Sigmoid colon (tissue), 7 donors: ENCODE data around the gene PRTN3. TPM values are rescaled to one million over a fixed set of nuclear protein-coding genes. Genes with fewer than 3 reads are reported as not detected.

Experiments used
- DNase-seq: peaks from one replicate; pipeline ENCODE4 v3.0.0-alpha.2; 2019
- H3K27ac ChIP-seq, 4 donors: fragments of 200-600 bp; sonication (generic); one replicate each; pipeline ENCODE4 v1.5.1; 2016 to 2019; ENCODE audit warnings: mild to moderate bottlenecking in 1 of 4
- H3K27me3 ChIP-seq, 3 donors: fragments of 200-600 bp; sonication (generic); one replicate each; pipeline ENCODE4 v1.5.1; 2019; ENCODE audit warnings: mild to moderate bottlenecking in 1 of 3
- H3K36me3 ChIP-seq, 4 donors: fragments of 200-600 bp; sonication (generic); one replicate each; pipeline ENCODE4 v1.5.1; 2016 to 2019
- H3K4me1 ChIP-seq, 4 donors: fragments of 200-600 bp; sonication (generic); one replicate each; pipeline ENCODE4 v1.5.1; 2017 to 2019
- H3K4me3 ChIP-seq, 4 donors: fragments of 200-600 bp; sonication (generic); one replicate each; pipeline ENCODE4 v1.5.1; 2017 to 2019; ENCODE audit warnings: mild to moderate bottlenecking in 2 of 4, moderate library complexity in 1 of 4
- H3K9me3 ChIP-seq, 4 donors: fragments of 200-600 bp in 3 of 4; sonication (generic) in 3 of 4; one replicate each; pipeline versions ENCODE4 v1.5.1 to v1.6.1; 2013 to 2019
- EP300 ChIP-seq, 4 donors: sonication (generic); formaldehyde crosslinking; IDR thresholded peaks; one replicate each; pipeline ENCODE4 v1.6.1; 2017; ENCODE audit warnings: antibody characterized with exemption in 4 of 4
- POLR2A ChIP-seq, 2 donors: fragments of 450-650 bp; IDR thresholded peaks; one replicate each; pipeline ENCODE4 v1.6.1; 2016; ENCODE audit warnings: antibody characterized with exemption in 2 of 2, mild to moderate bottlenecking in 2 of 2, moderate library complexity in 2 of 2
- POLR2AphosphoS5 ChIP-seq, 4 donors: sonication (generic); formaldehyde crosslinking; IDR thresholded peaks; one replicate each; pipeline ENCODE4 v1.6.1; 2017; ENCODE audit warnings: antibody characterized with exemption in 4 of 4
- WGBS, 2 donors: extraction: QIAGEN DNeasy Blood & Tissue Kit; methylation state at CpG; one replicate each; pipeline ENCODE4 v1.1.7; 2013; 5-methylcytosine and 5-hydroxymethylcytosine counted together
- intact Hi-C: fragments of 100-400 bp; cut with DNase I; formaldehyde crosslinking; loops from one replicate; pipeline ENCODE4 v1.15.1; 2023
- polyA plus RNA-seq, 3 donors: library from polyadenylated mRNA; stranded (reverse); fragments of 200-250 nt; gene quantifications; one replicate each; pipeline ENCODE4 v1.2.3, GENCODE V29; 2013
- total RNA-seq, 4 donors: library from RNA; depleted of rRNA; stranded (reverse); fragments of >200 nt; gene quantifications; one replicate each; pipeline ENCODE4 v1.1.0, GENCODE V29; 2016
- TF ChIP-seq, protein P1 (sequence below), 4 experiments: fragments of 450-650 bp in 3 of 4; fragments of 200-600 bp in 1 of 4; IDR thresholded peaks; one replicate each; pipeline ENCODE4 v1.5.1; 2016 to 2019; ENCODE audit warnings: antibody characterized with exemption in 4 of 4, mild to moderate bottlenecking in 3 of 4, moderate library complexity in 2 of 4
- donor health status: healthy with polysubstance abuse.
- donor health status: Bipolar disorder and iron deficiency.
- donor health status: healthy.

The PRTN3 gene
- total and polyA plus RNA-seq, 7 donors, result not detected

- Histone ChIP-seq H3K4me3 (no peak overlapping the region), H3K4me1 (peaks cover 0 to 27% (median 22%) of the 10 kb centered on the region in 4 donors), H3K9me3 (no peaks in the 10 kb centered on the region), H3K27me3 (peaks cover 25 to 69% (median 38%) of the 10 kb centered on the region in 3 donors), H3K27ac (no peak overlapping the region), H3K36me3 (no peaks in the 10 kb centered on the region)
- TF ChIP-seq POLR2A (IDR thresholded peaks at IDR 0.05), result no peak
- TF ChIP-seq, protein P1, sequence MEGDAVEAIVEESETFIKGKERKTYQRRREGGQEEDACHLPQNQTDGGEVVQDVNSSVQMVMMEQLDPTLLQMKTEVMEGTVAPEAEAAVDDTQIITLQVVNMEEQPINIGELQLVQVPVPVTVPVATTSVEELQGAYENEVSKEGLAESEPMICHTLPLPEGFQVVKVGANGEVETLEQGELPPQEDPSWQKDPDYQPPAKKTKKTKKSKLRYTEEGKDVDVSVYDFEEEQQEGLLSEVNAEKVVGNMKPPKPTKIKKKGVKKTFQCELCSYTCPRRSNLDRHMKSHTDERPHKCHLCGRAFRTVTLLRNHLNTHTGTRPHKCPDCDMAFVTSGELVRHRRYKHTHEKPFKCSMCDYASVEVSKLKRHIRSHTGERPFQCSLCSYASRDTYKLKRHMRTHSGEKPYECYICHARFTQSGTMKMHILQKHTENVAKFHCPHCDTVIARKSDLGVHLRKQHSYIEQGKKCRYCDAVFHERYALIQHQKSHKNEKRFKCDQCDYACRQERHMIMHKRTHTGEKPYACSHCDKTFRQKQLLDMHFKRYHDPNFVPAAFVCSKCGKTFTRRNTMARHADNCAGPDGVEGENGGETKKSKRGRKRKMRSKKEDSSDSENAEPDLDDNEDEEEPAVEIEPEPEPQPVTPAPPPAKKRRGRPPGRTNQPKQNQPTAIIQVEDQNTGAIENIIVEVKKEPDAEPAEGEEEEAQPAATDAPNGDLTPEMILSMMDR (IDR thresholded peaks at IDR 0.05), result no peak
- TF ChIP-seq POLR2AphosphoS5 (IDR thresholded peaks at IDR 0.05), result no peak
- no peak for TF ChIP-seq EP300 (IDR thresholded peaks at IDR 0.05)
- 70 to 74% methylated on average over 6 of the region's 6 CpGs for WGBS, 2 donors
- intact Hi-C loops, result loop anchor here (5.0 kb wide), 1 partner anchor 57 kb away; the partner anchor contains the start of gene PTBP1
- no peak for DNase-seq
Measured at GRCh38 chr19:854549-854948, 13.8 kb downstream of the PRTN3 start.

GRCh38 chr19:855142-855541 lies 14.3 kb downstream of the PRTN3 start:
- Histone ChIP-seq H3K9me3 (no peaks in the 10 kb centered on the region), H3K4me3 (no peak overlapping the region), H3K27ac (no peak overlapping the region), H3K4me1 (peaks cover 0 to 29% (median 23%) of the 10 kb centered on the region in 4 donors), H3K36me3 (no peaks in the 10 kb centered on the region), H3K27me3 (peaks cover 29 to 75% (median 44%) of the 10 kb centered on the region in 3 donors)
- DNase-seq, result no peak
- intact Hi-C loops, result loop anchor here (5.0 kb wide), 1 partner anchor 83 kb away; no protein-coding TSS in a partner anchor
- WGBS, 2 donors, result 83 to 89% methylated on average over 12 of the region's 12 CpGs
- TF ChIP-seq POLR2A (IDR thresholded peaks at IDR 0.05) (no peak), EP300 (IDR thresholded peaks at IDR 0.05) (no peak), POLR2AphosphoS5 (IDR thresholded peaks at IDR 0.05) (no peak)
- TF ChIP-seq, protein P1 (IDR thresholded peaks at IDR 0.05), result no peak

- DNase-seq, result no peak
- Histone ChIP-seq H3K4me1 (peaks cover 0 to 29% (median 25%) of the 10 kb centered on the region in 4 donors), H3K27ac (no peak overlapping the region), H3K36me3 (no peaks in the 10 kb centered on the region), H3K4me3 (no peak overlapping the region), H3K9me3 (no peaks in the 10 kb centered on the region), H3K27me3 (peaks cover 32 to 80% (median 49%) of the 10 kb centered on the region in 3 donors)
- intact Hi-C loops, result loop anchor here (5.0 kb wide), 1 partner anchor 83 kb away; no protein-coding TSS in a partner anchor
- TF ChIP-seq POLR2AphosphoS5 (IDR thresholded peaks at IDR 0.05) (no peak), EP300 (IDR thresholded peaks at IDR 0.05) (no peak), POLR2A (IDR thresholded peaks at IDR 0.05) (no peak)
- TF ChIP-seq, protein P1 (IDR thresholded peaks at IDR 0.05), result no peak
- WGBS, 2 donors, result 74 to 81% methylated on average over 40 of the region's 40 CpGs
Measured at GRCh38 chr19:855566-856120, 14.8 kb downstream of the PRTN3 start.

- WGBS, 2 donors, result 72 to 80% methylated on average over 9 of the region's 9 CpGs
- DNase-seq, result no peak
- Histone ChIP-seq H3K27me3 (peaks cover 27 to 82% (median 50%) of the 10 kb centered on the region in 3 donors), H3K27ac (peak overlapping the region in 1 of 4 donors; percentile 59), H3K9me3 (no peaks in the 10 kb centered on the region), H3K36me3 (no peaks in the 10 kb centered on the region), H3K4me1 (peaks cover 0 to 36% (median 25%) of the 10 kb centered on the region in 4 donors), H3K4me3 (no peak overlapping the region)
- TF ChIP-seq POLR2AphosphoS5 (IDR thresholded peaks at IDR 0.05) (no peak), POLR2A (IDR thresholded peaks at IDR 0.05) (no peak), EP300 (IDR thresholded peaks at IDR 0.05) (no peak)
- TF ChIP-seq, protein P1 (IDR thresholded peaks at IDR 0.05), result no peak
- intact Hi-C loops, result loop anchor here (2.0 to 5.0 kb wide), 2 partner anchors 86 to 125 kb away; no protein-coding TSS in a partner anchor
Measured at GRCh38 chr19:858284-858683, 17.5 kb downstream of the PRTN3 start.
